Right lobe of liver (tissue), 4 donors: ENCODE measurements around the gene ZNF440.

Source experiments
- CTCF ChIP-seq, 4 donors: fragments of 200-600 bp in 3 of 4; fragments of 450-650 bp in 1 of 4; IDR thresholded peaks; one replicate each; pipeline versions ENCODE4 v1.5.1 to v1.8.0; 2016 to 2022; ENCODE audit warnings: antibody characterized with exemption in 4 of 4, mild to moderate bottlenecking in 2 of 4
- POLR2A ChIP-seq: fragments of 450-650 bp; IDR thresholded peaks from one replicate; pipeline ENCODE4 v1.6.1; 2017; ENCODE audit warnings: antibody characterized with exemption, mild to moderate bottlenecking
- donor health status: DM: no; HTN: no; CAD: no.
- donor health status: DM: no; HTN: no; CAD: no.
- donor health status: DM: no; HTN: yes; CAD: no.

GRCh38 chr19:11798391-11799330 lies 15.4 kb upstream of the ZNF440 start, which contains the start of gene ZNF491:
- peak in 3 of 4 donors; percentile 18 to 25 (median 24) for TF ChIP-seq CTCF (IDR thresholded peaks at IDR 0.05)
- peak; percentile 84 for TF ChIP-seq POLR2A
